ENCODE data around the gene TMEM187.

TMEM187 gene

GRCh38 chrX:153955228-153955732 is 17.3 kb upstream of the TMEM187 start:
- no peak for DNase-seq (ENCODE audit: low spot score)

- DNase-seq (ENCODE audit: low spot score) = no peak
Measured at GRCh38 chrX:153956044-153956907, 16.3 kb upstream of the TMEM187 start.

- DNase-seq (ENCODE audit: low spot score) = no peak
Measured at GRCh38 chrX:153957224-153957623, 15.3 kb upstream of the TMEM187 start.

- DNase-seq (ENCODE audit: low spot score) = no peak
Measured at GRCh38 chrX:153958605-153959004, 13.9 kb upstream of the TMEM187 start.

GRCh38 chrX:153959649-153960048 is 12.9 kb upstream of the TMEM187 start:
- no peak for DNase-seq (ENCODE audit: low spot score)

- no peak for DNase-seq (ENCODE audit: low spot score)
Measured at GRCh38 chrX:153960077-153960476, 12.5 kb upstream of the TMEM187 start.

GRCh38 chrX:153960786-153961185 is 11.8 kb upstream of the TMEM187 start:
- no peak for DNase-seq (ENCODE audit: low spot score)

- DNase-seq (ENCODE audit: low spot score) = no peak
Measured at GRCh38 chrX:153961292-153961691, 11.3 kb upstream of the TMEM187 start.

- DNase-seq (ENCODE audit: low spot score) = no peak
Measured at GRCh38 chrX:153963546-153963945, 9.0 kb upstream of the TMEM187 start.

- DNase-seq (ENCODE audit: low spot score) = no peak
Measured at GRCh38 chrX:153964105-153964504, 8.4 kb upstream of the TMEM187 start.

GRCh38 chrX:153965406-153965805 is 7.1 kb upstream of the TMEM187 start:
- DNase-seq (ENCODE audit: low spot score) = no peak

- no peak for DNase-seq (ENCODE audit: low spot score)
Measured at GRCh38 chrX:153966283-153966688, 6.3 kb upstream of the TMEM187 start.

- no peak for DNase-seq (ENCODE audit: low spot score)
Measured at GRCh38 chrX:153966841-153967535, 5.6 kb upstream of the TMEM187 start.

GRCh38 chrX:153967536-153968224 is 4.9 kb upstream of the TMEM187 start:
- no peak for DNase-seq (ENCODE audit: low spot score)

- no peak for DNase-seq (ENCODE audit: low spot score)
Measured at GRCh38 chrX:153968255-153968654, 4.3 kb upstream of the TMEM187 start.

- DNase-seq (ENCODE audit: low spot score) = peak; percentile 31
Measured at GRCh38 chrX:153968754-153969124, 3.8 kb upstream of the TMEM187 start.

GRCh38 chrX:153969125-153969903 is 3.2 kb upstream of the TMEM187 start:
- peak; percentile 7 for DNase-seq (ENCODE audit: low spot score)

GRCh38 chrX:153969904-153970356 is 2.6 kb upstream of the TMEM187 start:
- no peak for DNase-seq (ENCODE audit: low spot score)

- DNase-seq (ENCODE audit: low spot score) = peak; percentile 59
Measured at GRCh38 chrX:153970357-153971123, 2.0 kb upstream of the TMEM187 start.

GRCh38 chrX:153971124-153971449 is 1.5 kb upstream of the TMEM187 start:
- peak; percentile 75 for DNase-seq (ENCODE audit: low spot score)
